Stimulated activated CD4-positive, alpha-beta T cell treated with anti-CD3 and anti-CD28 coated beads, Interleukin-15, amount 100 ng/mL, for 24 hours (primary cell): ENCODE measurements around the gene POF1B.
"Not testable (repeated sequence)": the region's sequence is repeated elsewhere in the genome, so short reads cannot be mapped to it uniquely, and the experiment has no call there.

Experiments
- DNase-seq: peaks from one replicate; pipeline ENCODE4 v3.0.0-alpha.2; 2020

POF1B gene

GRCh38 chrX:85379174-85379907 lies at the start of gene POF1B:
POF1B (minus strand) TSS chrX:85379665; CDS start chrX:85379454, 211 bp downstream.
- no peak for DNase-seq

- DNase-seq, result no peak
Measured at GRCh38 chrX:85429066-85429465, 49.6 kb upstream of the POF1B start.

GRCh38 chrX:85419293-85419692 lies 39.8 kb upstream of the POF1B start:
- DNase-seq, result no peak

- no peak for DNase-seq
Measured at GRCh38 chrX:85391878-85392238, 12.4 kb upstream of the POF1B start.

GRCh38 chrX:85391185-85391877 lies 11.9 kb upstream of the POF1B start:
- no peak for DNase-seq

- DNase-seq, result no peak
Measured at GRCh38 chrX:85381602-85382001, 2.1 kb upstream of the POF1B start.

GRCh38 chrX:85378461-85378860 lies 1.0 kb downstream of the POF1B start:
- no peak for DNase-seq

- DNase-seq, result no peak
Measured at GRCh38 chrX:85375333-85375738, 4.1 kb downstream of the POF1B start.

- DNase-seq, result no peak
Measured at GRCh38 chrX:85365370-85365995, 14.0 kb downstream of the POF1B start.

GRCh38 chrX:85359051-85359450 lies 20.4 kb downstream of the POF1B start:
- DNase-seq, result no peak

GRCh38 chrX:85345523-85345922 lies 33.9 kb downstream of the POF1B start:
- no peak for DNase-seq

GRCh38 chrX:85327060-85327333 lies 52.5 kb downstream of the POF1B start:
- no peak for DNase-seq

GRCh38 chrX:85326234-85327059 lies 53.0 kb downstream of the POF1B start:
- no peak for DNase-seq

- not testable (repeated sequence) for DNase-seq
Measured at GRCh38 chrX:85311348-85311747, 68.1 kb downstream of the POF1B start.

- no peak for DNase-seq
Measured at GRCh38 chrX:85309717-85310116, 69.7 kb downstream of the POF1B start.

- DNase-seq, result no peak
Measured at GRCh38 chrX:85303544-85303943, 75.9 kb downstream of the POF1B start.

GRCh38 chrX:85288992-85289723 lies 90.3 kb downstream of the POF1B start:
- no peak for DNase-seq

- DNase-seq, result not testable (repeated sequence)
Measured at GRCh38 chrX:85285286-85285685, 94.2 kb downstream of the POF1B start.

- peak; percentile 2 for DNase-seq
Measured at GRCh38 chrX:85244450-85245211, 134.8 kb downstream of the POF1B start.

GRCh38 chrX:85243761-85244449 lies 135.6 kb downstream of the POF1B start, which contains the start of the genes SATL1 and ZNF711:
SATL1 (minus strand) TSS chrX:85243779; CDS start chrX:85108968, 134,811 bp downstream.
ZNF711 (plus strand) TSS chrX:85243991; CDS start chrX:85247573, 3,582 bp downstream.
- peak; percentile 26 for DNase-seq

GRCh38 chrX:85243155-85243554 lies 136.3 kb downstream of the POF1B start:
- no peak for DNase-seq
